SK-N-SH treated with all-trans-retinoic acid at 6 μM for 48 hours (cell line): ENCODE data around the gene SCCPDH.
A peak's percentile ranks its signal among the peaks of the same experiment; 100 is the strongest.

ENCODE experiments used
- ATAC-seq: fragments of 200-7000 bp; cut with Tn5 transposase; 3 replicates; pipeline ENCODE4 v1.9.1; 2020; ENCODE audit warnings: mild to moderate bottlenecking, moderate library complexity
- ARNTL ChIP-seq: fragments of 450-650 bp; formaldehyde crosslinking; IDR thresholded peaks from 2 replicates; pipeline ENCODE4 v1.5.0; 2020; ENCODE audit warnings: low read depth, mild to moderate bottlenecking, moderate library complexity, borderline replicate concordance
- CREB5 ChIP-seq: fragments of 250-450 bp; sonication (Bioruptor Pico); IDR thresholded peaks from 2 replicates; pipeline ENCODE4 v1.5.1; 2020; ENCODE audit warnings: low read depth, mild to moderate bottlenecking, moderate library complexity
- CSDC2 ChIP-seq: fragments of 250-450 bp; sonication (Bioruptor Pico); IDR thresholded peaks from 2 replicates; pipeline ENCODE4 v1.5.0; 2020; ENCODE audit warnings: mild to moderate bottlenecking, moderate library complexity
- CSRNP3 ChIP-seq: fragments of 250-450 bp; sonication (Bioruptor Pico); IDR thresholded peaks from 2 replicates; pipeline ENCODE4 v1.5.1; 2021; ENCODE audit warnings: mild to moderate bottlenecking, moderate library complexity
- ESRRG ChIP-seq: fragments of 250-450 bp; sonication (Bioruptor Pico); IDR thresholded peaks from 2 replicates; pipeline ENCODE4 v1.6.1; 2021; ENCODE audit warnings: mild to moderate bottlenecking
- GLIS3 ChIP-seq: fragments of 250-450 bp; sonication (Bioruptor Pico); IDR thresholded peaks from 2 replicates; pipeline ENCODE4 v1.5.0; 2020; ENCODE audit warnings: mild to moderate bottlenecking, moderate library complexity
- ISL1 ChIP-seq: fragments of 250-450 bp; sonication (Bioruptor Pico); IDR thresholded peaks from 2 replicates; pipeline ENCODE4 v2.1.2; 2022; ENCODE audit warnings: mild to moderate bottlenecking, moderate library complexity
- OSR1 ChIP-seq: fragments of 250-450 bp; sonication (Bioruptor Pico); IDR thresholded peaks from 2 replicates; pipeline ENCODE4 v1.8.0; 2022; ENCODE audit warnings: moderate library complexity, mild to moderate bottlenecking, inconsistent platforms
- PATZ1 ChIP-seq: fragments of 250-450 bp; sonication (Bioruptor Pico); IDR thresholded peaks from 2 replicates; pipeline ENCODE4 v1.8.0; 2020; ENCODE audit warnings: mild to moderate bottlenecking, moderate library complexity, borderline replicate concordance
- POU6F1 ChIP-seq: fragments of 250-450 bp; sonication (Bioruptor Pico); IDR thresholded peaks from 2 replicates; pipeline ENCODE4 v1.8.0; 2021; ENCODE audit warnings: low read depth, mild to moderate bottlenecking, moderate library complexity, borderline replicate concordance
- PPARA ChIP-seq: fragments of 250-450 bp; sonication (Bioruptor Pico); IDR thresholded peaks from 2 replicates; pipeline ENCODE4 v1.5.0; 2020; ENCODE audit warnings: mild to moderate bottlenecking, borderline replicate concordance
- RARB ChIP-seq: fragments of 250-450 bp; sonication (Bioruptor Pico); IDR thresholded peaks from 2 replicates; pipeline ENCODE4 v1.8.0; 2021; ENCODE audit warnings: mild to moderate bottlenecking, moderate library complexity
- SNAI2 ChIP-seq: fragments of 250-450 bp; sonication (Bioruptor Pico); IDR thresholded peaks from 2 replicates; pipeline ENCODE4 v1.5.0; 2020; ENCODE audit warnings: mild to moderate bottlenecking, moderate library complexity
- TCF4 ChIP-seq: fragments of 250-450 bp; sonication (Bioruptor Pico); IDR thresholded peaks from 2 replicates; pipeline ENCODE4 v1.8.0; 2021; ENCODE audit warnings: mild to moderate bottlenecking, moderate library complexity, borderline replicate concordance
- TOX ChIP-seq: fragments of 250-450 bp; sonication (Bioruptor Pico); IDR thresholded peaks from 2 replicates; pipeline ENCODE4 v1.8.0; 2021; ENCODE audit warnings: mild to moderate bottlenecking, moderate library complexity, borderline replicate concordance
- TSHZ2 ChIP-seq: fragments of 250-450 bp; sonication (Bioruptor Pico); IDR thresholded peaks from 2 replicates; pipeline ENCODE4 v1.5.0; 2020; ENCODE audit warnings: mild to moderate bottlenecking, moderate library complexity
- ZC3H10 ChIP-seq: fragments of 250-450 bp; sonication (Bioruptor Pico); IDR thresholded peaks from 2 replicates; pipeline ENCODE4 v1.5.1; 2021; ENCODE audit warnings: mild to moderate bottlenecking, moderate library complexity
- ZFP3 ChIP-seq: fragments of 250-450 bp; sonication (Bioruptor Pico); IDR thresholded peaks from 2 replicates; pipeline ENCODE4 v1.5.0; 2020; ENCODE audit warnings: mild to moderate bottlenecking, moderate library complexity
- ZFP30 ChIP-seq: fragments of 450-650 bp; formaldehyde crosslinking; IDR thresholded peaks from 2 replicates; pipeline ENCODE4 v1.5.0; 2022; ENCODE audit warnings: mild to moderate bottlenecking, moderate library complexity
- ZNF565 ChIP-seq: fragments of 450-650 bp; formaldehyde crosslinking; conservative IDR thresholded peaks from 2 replicates; pipeline ENCODE4 v1.5.0; 2020; ENCODE audit warnings: low read depth, mild to moderate bottlenecking, moderate library complexity
- ZNF70 ChIP-seq: fragments of 450-650 bp; formaldehyde crosslinking; IDR thresholded peaks from 2 replicates; pipeline ENCODE4 v1.5.0; 2020; ENCODE audit warnings: mild to moderate bottlenecking, moderate library complexity
- ZNF8 ChIP-seq: fragments of 450-650 bp; formaldehyde crosslinking; IDR thresholded peaks from 2 replicates; pipeline ENCODE4 v1.5.0; 2020; ENCODE audit warnings: mild to moderate bottlenecking, moderate library complexity

Gene SCCPDH

GRCh38 chr1:246769306-246769705 is 45.1 kb downstream of the SCCPDH start:
- ATAC-seq: peak; percentile 48
- TF ChIP-seq GLIS3 (CRISPR knock-in tag) (no peak), ZFP3 (CRISPR knock-in tag) (peak; percentile 48; the same call in 1 of the 2 replicates)
- TF ChIP-seq, all 23 proteins: peak for 1

GRCh38 chr1:246771366-246771765 is 47.2 kb downstream of the SCCPDH start:
- TF ChIP-seq SNAI2 (CRISPR knock-in tag) (no peak), ARNTL (CRISPR knock-in tag) (no peak), PATZ1 (CRISPR knock-in tag) (no peak), CSRNP3 (CRISPR knock-in tag) (no peak), TSHZ2 (CRISPR knock-in tag) (no peak), GLIS3 (CRISPR knock-in tag) (no peak), POU6F1 (CRISPR knock-in tag) (no peak), PPARA (CRISPR knock-in tag) (no peak), ZNF8 (CRISPR knock-in tag) (no peak), TCF4 (CRISPR knock-in tag) (no peak), ESRRG (no peak), ZC3H10 (CRISPR knock-in tag) (no peak), ZNF70 (CRISPR knock-in tag) (no peak), RARB (CRISPR knock-in tag) (no peak), ZNF565 (CRISPR knock-in tag) (no peak), ZFP30 (CRISPR knock-in tag) (no peak), CSDC2 (CRISPR knock-in tag) (no peak), TOX (CRISPR knock-in tag) (no peak), OSR1 (CRISPR knock-in tag) (no peak), ISL1 (CRISPR knock-in tag) (no peak)
- ATAC-seq: no peak

GRCh38 chr1:246772686-246773085 is 48.5 kb downstream of the SCCPDH start:
- no peak for ATAC-seq

More at GRCh38 chr1:246772686-246773085, 48.5 kb downstream of the SCCPDH start:
- TF ChIP-seq CREB5 (no peak), RARB (CRISPR knock-in tag) (no peak), ISL1 (CRISPR knock-in tag) (no peak), ZNF565 (CRISPR knock-in tag) (no peak), CSRNP3 (CRISPR knock-in tag) (no peak), ZC3H10 (CRISPR knock-in tag) (no peak), TOX (CRISPR knock-in tag) (no peak), ESRRG (no peak), TSHZ2 (CRISPR knock-in tag) (no peak)
- TF ChIP-seq, all 23 proteins: peak for 0
